ENCODE measurements around the gene SRSF7.

GRCh38 chr2:38727661-38728060 lies 23.5 kb downstream of the SRSF7 start:
- TF ChIP-seq ZFP30 (CRISPR knock-in tag; IDR thresholded peaks at IDR 0.05) (no peak), ZFP3 (CRISPR knock-in tag; IDR thresholded peaks at IDR 0.05) (no peak)

Data from SK-N-SH treated with all-trans-retinoic acid at 6 μM for 48 hours (cell line).